Heart left ventricle (tissue), 16 donors: ENCODE data around the gene PARD3. TPM values are rescaled to one million over a fixed set of nuclear protein-coding genes. Genes with fewer than 3 reads are reported as not detected.

Source experiments
- ATAC-seq, 4 donors: fragments of 200-7000 bp; cut with Tn5 transposase; one replicate each; pipeline ENCODE4 v1.9.1; 2020 to 2022; ENCODE audit warnings: moderate library complexity in 4 of 4, mild to moderate bottlenecking in 3 of 4, moderate number of reproducible peaks in 1 of 4
- DNase-seq, 5 donors: peaks; one replicate each; pipeline ENCODE4 v3.0.0-alpha.2; 2020
- H3K27ac ChIP-seq, 12 donors: fragments of 200-600 bp; sonication (generic) in 4 of 12; one replicate each; pipeline versions ENCODE4 v1.5.0 to v1.8.0; 2016 to 2022; ENCODE audit warnings: mild to moderate bottlenecking in 2 of 12
- H3K27me3 ChIP-seq, 9 donors: fragments of 200-600 bp; sonication (generic) in 2 of 9; one replicate each; pipeline versions ENCODE4 v1.5.1 to v1.8.0; 2016 to 2022; ENCODE audit warnings: mild to moderate bottlenecking in 3 of 9
- H3K36me3 ChIP-seq, 9 donors: fragments of 200-600 bp; sonication (generic) in 2 of 9; one replicate each; pipeline versions ENCODE4 v1.5.0 to v1.8.0; 2018 to 2022; ENCODE audit warnings: mild to moderate bottlenecking in 2 of 9
- H3K4me1 ChIP-seq, 12 donors: fragments of 200-600 bp; sonication (generic) in 4 of 12; one replicate each; pipeline versions ENCODE4 v1.5.0 to v1.8.0; 2016 to 2022; ENCODE audit warnings: mild to moderate bottlenecking in 3 of 12
- H3K4me3 ChIP-seq, 12 donors: fragments of 200-600 bp; sonication (generic) in 4 of 12; one replicate each; pipeline versions ENCODE4 v1.5.0 to v1.8.0; 2017 to 2022; ENCODE audit warnings: mild to moderate bottlenecking in 9 of 12, moderate library complexity in 4 of 12
- H3K9me3 ChIP-seq, 12 donors: fragments of 200-600 bp; sonication (generic) in 4 of 12; one replicate each; pipeline versions ENCODE4 v1.5.0 to v1.8.0; 2016 to 2022; ENCODE audit warnings: mild to moderate bottlenecking in 1 of 12
- POLR2A ChIP-seq, 2 donors: fragments of 450-650 bp; IDR thresholded peaks; one replicate each; pipeline ENCODE4 v1.6.1; 2017; ENCODE audit warnings: antibody characterized with exemption in 2 of 2, mild to moderate bottlenecking in 2 of 2, moderate library complexity in 2 of 2
- WGBS, 4 donors: extraction: QIAGEN DNeasy Blood & Tissue Kit in 2 of 4; methylation state at CpG; one replicate each; pipeline versions ENCODE4 v1.1.5 to v1.1.7; 2013 to 2018; 5-methylcytosine and 5-hydroxymethylcytosine counted together
- intact Hi-C, 10 donors: fragments of 100-400 bp; cut with DNase I; formaldehyde crosslinking; loops; one replicate each; pipeline versions ENCODE4 v1.11.1 to v1.14.2; 2022
- polyA plus RNA-seq, 2 donors: library from polyadenylated mRNA; stranded (reverse); fragments of 200-250 nt; gene quantifications; one replicate each; pipeline ENCODE4 v1.2.3, GENCODE V29; 2013
- total RNA-seq, 9 donors: library from RNA; depleted of rRNA in 2 of 9; stranded (reverse); fragments of >200 nt in 2 of 9; fragmentation: NEBNext Ultra II Directional in 3 of 9; extraction: Animal tissue kit (Norgen Biotek cat#: 25700) in 3 of 9; gene quantifications; one replicate each; pipeline versions ENCODE4 v1.1.0 to v1.2.4, GENCODE V29; 2016 to 2023
- TF ChIP-seq, protein P1 (sequence below), 12 donors: fragments of 200-600 bp; sonication (generic) in 4 of 12; IDR thresholded peaks; one replicate each; pipeline versions ENCODE4 v1.5.0 to v1.8.0; 2018 to 2022; ENCODE audit warnings: antibody characterized with exemption in 12 of 12, mild to moderate bottlenecking in 5 of 12
- donor health status: ischemic (EF 13 %, LVEDD 7.1; RV severe dilation, severe dysfunction).
- donor health status: healthy with polysubstance abuse.
- donor health status: DM: no; HTN: yes; CAD: no.
- donor health status: DM: no; HTN: no; CAD: no.
- donor health status: ischemic (EF 25% LVEDD 6.9; RV normal size, moderate dysfunction).
- donor health status: ischemic (EF 25% LVEDD 5.7; RV mildly dilated, moderate dysfunction).
- donor health status: healthy.
- donor health status: DM: yes; HTN: yes; CAD: no.
- donor health status: ischemic (EF 35%, LVEDD 5.7; RV mildly dilated, moderate dysfunction).
- donor health status: nonischemic (EF 11% LVEDD 7.7; RV severe dilation, severe dysfunction).
- donor health status: DM: yes; HTN: yes; CAD: no.
- donor health status: PGD.
- donor health status: ischemic (EF 29% LVEDD 5.4; RV normal size, mild dysfunction).
- donor health status: nonischemic (EF 23%, LVEDD 6.1; RV moderate dilation, normal function).

PARD3 gene
- total and polyA plus RNA-seq, 11 donors, result 24.8 to 69.7 (median 33.1) TPM

DNA sequence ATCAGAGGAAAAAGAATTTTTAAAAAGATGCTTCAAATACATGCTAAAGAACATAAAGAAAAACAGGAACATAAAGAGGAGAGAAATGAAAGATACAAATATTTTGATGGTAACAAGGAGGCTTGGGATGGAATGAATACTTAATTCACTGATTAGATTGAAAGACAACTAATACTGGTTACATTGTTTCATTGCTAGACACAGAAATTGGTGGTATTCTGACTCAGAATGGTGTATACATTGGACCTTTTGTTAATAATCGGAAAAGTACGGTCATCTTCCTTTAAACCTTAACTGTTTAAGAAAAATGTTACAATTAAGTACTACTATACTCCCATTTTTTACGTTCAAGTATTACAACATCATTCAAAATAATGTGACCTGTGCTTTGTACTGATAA, 567.5 kb downstream of the PARD3 start:
- TF ChIP-seq POLR2A (IDR thresholded peaks at IDR 0.05), result no peak
- TF ChIP-seq, protein P1, sequence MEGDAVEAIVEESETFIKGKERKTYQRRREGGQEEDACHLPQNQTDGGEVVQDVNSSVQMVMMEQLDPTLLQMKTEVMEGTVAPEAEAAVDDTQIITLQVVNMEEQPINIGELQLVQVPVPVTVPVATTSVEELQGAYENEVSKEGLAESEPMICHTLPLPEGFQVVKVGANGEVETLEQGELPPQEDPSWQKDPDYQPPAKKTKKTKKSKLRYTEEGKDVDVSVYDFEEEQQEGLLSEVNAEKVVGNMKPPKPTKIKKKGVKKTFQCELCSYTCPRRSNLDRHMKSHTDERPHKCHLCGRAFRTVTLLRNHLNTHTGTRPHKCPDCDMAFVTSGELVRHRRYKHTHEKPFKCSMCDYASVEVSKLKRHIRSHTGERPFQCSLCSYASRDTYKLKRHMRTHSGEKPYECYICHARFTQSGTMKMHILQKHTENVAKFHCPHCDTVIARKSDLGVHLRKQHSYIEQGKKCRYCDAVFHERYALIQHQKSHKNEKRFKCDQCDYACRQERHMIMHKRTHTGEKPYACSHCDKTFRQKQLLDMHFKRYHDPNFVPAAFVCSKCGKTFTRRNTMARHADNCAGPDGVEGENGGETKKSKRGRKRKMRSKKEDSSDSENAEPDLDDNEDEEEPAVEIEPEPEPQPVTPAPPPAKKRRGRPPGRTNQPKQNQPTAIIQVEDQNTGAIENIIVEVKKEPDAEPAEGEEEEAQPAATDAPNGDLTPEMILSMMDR (IDR thresholded peaks at IDR 0.05), result no peak
- ATAC-seq (no peak), DNase-seq (no peak)
- Histone ChIP-seq H3K4me1 (peaks cover 0 to 6% (median 0%) of the 10 kb centered on the region in 12 donors), H3K27me3 (no peaks in the 10 kb centered on the region), H3K4me3 (no peak overlapping the region), H3K36me3 (no peaks in the 10 kb centered on the region), H3K27ac (no peak overlapping the region), H3K9me3 (no peaks in the 10 kb centered on the region)
- 96 to 98% (median 97%) methylated on average over 3 of the region's 3 CpGs for WGBS, 4 donors
- intact Hi-C loops, result no loop called here

DNA sequence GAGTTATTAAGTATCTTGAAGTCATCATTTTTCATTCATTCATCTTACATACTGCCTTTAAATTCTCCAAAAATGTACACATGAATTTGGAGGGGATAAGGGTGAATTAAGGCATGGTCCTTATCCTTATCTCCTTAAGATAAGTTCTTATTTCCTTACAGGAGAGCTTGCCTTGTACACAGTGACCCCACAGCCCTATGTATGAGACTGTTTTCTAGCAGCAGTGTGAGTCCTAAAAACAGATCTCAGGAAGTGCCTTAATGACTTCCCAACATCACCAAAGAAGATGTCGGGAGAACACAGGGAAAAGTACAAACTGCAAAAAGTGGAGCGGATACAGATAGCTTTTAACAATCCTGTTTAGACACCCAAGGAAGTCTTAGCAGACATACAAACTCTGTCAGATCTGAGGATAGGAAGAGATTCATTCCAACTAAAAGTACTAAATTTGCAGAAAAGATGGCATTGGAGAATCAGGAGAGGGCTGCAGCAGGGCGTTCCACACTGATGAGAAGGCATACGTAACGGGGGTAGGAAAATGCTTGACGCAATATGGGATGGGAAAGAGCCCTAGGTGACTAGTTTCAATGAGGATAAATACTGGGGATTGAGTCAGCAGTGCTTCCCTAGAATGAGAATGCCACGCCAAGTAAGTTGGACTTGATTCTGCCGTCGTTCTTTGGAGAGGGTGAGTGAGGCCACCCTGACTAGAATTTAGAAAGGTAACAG, 570.2 kb downstream of the PARD3 start:
- no peaks in the 10 kb centered on the region for H3K9me3 ChIP-seq
- no peak for ATAC-seq
- WGBS, 4 donors, result 80 to 84% (median 82%) methylated on average over 9 of the region's 9 CpGs
- H3K27ac ChIP-seq, result no peak overlapping the region
- DNase-seq, result no peak
- H3K4me3 ChIP-seq, result no peak overlapping the region
- no peaks in the 10 kb centered on the region for H3K27me3 ChIP-seq
- TF ChIP-seq POLR2A (IDR thresholded peaks at IDR 0.05), result no peak
- TF ChIP-seq, protein P1 (IDR thresholded peaks at IDR 0.05), result no peak
- intact Hi-C loops, result no loop called here
- no peaks in the 10 kb centered on the region for H3K36me3 ChIP-seq
- H3K4me1 ChIP-seq, result no peaks in the 10 kb centered on the region

DNA sequence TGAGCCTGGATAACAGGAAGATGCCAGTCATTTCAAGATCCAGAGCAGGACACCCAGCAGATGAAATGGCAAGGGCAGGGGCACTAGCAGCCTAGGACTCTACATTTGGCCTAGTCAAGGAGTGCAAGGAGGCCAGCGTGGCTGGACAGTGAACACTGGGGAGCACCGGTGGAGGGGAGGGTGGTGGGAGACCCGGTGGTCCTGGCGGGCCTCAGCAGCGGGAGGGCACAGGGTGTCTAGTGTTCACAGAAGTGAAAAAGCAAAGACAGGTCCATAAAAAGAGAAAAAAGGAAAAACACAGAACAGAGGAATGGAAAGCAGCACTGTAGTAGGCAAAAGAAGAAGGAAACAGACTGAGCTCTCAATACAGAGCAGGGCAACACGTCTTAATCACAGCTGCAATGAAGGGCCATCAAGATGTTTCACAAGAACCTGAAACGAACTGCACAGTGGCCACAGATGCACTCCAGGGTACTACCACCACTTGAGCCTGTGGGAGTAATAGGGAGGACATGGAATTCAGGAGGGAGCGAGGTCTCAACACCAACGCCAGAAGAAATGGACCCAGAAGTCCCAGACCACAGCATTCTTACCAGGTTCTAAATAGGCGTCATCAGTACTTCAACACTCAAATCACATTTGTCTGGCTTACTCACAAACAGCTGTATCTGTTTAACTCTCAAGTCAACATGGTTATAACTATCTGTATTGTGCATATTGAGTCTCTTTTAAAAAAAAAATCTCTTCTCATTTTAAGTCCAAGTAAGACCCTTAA, 573.7 kb downstream of the PARD3 start:
- no peaks in the 10 kb centered on the region for H3K27me3 ChIP-seq
- H3K4me3 ChIP-seq, result no peak overlapping the region
- H3K4me1 ChIP-seq, result peaks cover 0 to 13% (median 0%) of the 10 kb centered on the region in 12 donors
- peak in 1 of 5 donors; percentile 44 for DNase-seq
- no peaks in the 10 kb centered on the region for H3K9me3 ChIP-seq
- no peaks in the 10 kb centered on the region for H3K36me3 ChIP-seq
- TF ChIP-seq POLR2A (IDR thresholded peaks at IDR 0.05), result no peak
- TF ChIP-seq, protein P1 (IDR thresholded peaks at IDR 0.05), result no peak
- 94 to 96% (median 95%) methylated on average over 10 of the region's 10 CpGs for WGBS, 4 donors
- H3K27ac ChIP-seq, result no peak overlapping the region
- intact Hi-C loops, result no loop called here
- no peak for ATAC-seq

DNA sequence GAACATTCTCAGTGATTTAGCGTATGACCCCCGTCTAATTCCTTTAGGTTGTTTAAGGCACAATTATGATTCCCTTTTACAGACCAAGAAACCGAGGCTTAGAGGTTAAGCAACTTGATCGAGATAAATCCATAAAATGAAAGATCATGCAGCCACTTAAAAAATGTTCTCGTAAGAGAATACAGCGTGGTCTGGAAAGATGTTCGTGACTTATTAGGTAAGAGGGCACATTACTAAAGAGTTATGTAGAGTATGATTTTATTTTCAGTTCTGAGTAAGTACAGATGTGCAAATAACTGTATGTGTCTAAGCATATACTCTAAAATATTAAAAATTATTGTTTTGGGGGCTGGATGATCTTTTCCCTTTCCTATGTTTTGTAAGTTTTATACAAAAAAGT, 575.1 kb downstream of the PARD3 start:
- Histone ChIP-seq H3K4me3 (no peak overlapping the region), H3K27me3 (no peaks in the 10 kb centered on the region), H3K9me3 (no peaks in the 10 kb centered on the region), H3K27ac (no peak overlapping the region), H3K4me1 (peaks cover 0 to 13% (median 0%) of the 10 kb centered on the region in 12 donors), H3K36me3 (no peaks in the 10 kb centered on the region)
- DNase-seq (no peak), ATAC-seq (no peak)
- WGBS, 4 donors, result 88 to 91% (median 89%) methylated on average over 7 of the region's 7 CpGs
- no peak for TF ChIP-seq POLR2A (IDR thresholded peaks at IDR 0.05)
- TF ChIP-seq, protein P1 (IDR thresholded peaks at IDR 0.05), result no peak
- intact Hi-C loops, result no loop called here
